Adrenal gland (tissue), 12 donors: ENCODE results near the gene ASPA. TPM values are rescaled to one million over a fixed set of nuclear protein-coding genes. Genes with fewer than 3 reads are reported as not detected.

Experiments
- DNase-seq, 7 donors: peaks; one replicate each; pipeline ENCODE4 v3.0.0-alpha.2; 2019 to 2020
- H3K27ac ChIP-seq, 5 donors: fragments of 200-600 bp; sonication (generic) in 4 of 5; 1 replicate in 3 of 5; 2 replicates in 2 of 5; pipeline versions ENCODE4 v1.5.1 to v1.8.0; 2016 to 2020; ENCODE audit warnings: mild to moderate bottlenecking in 1 of 5
- H3K27me3 ChIP-seq: fragments of 200-600 bp; 2 replicates; pipeline ENCODE4 v1.8.0; 2021
- H3K36me3 ChIP-seq, 2 donors: fragments of 200-600 bp; replicated peaks in 1 of 2; 1 replicate in 1 of 2; 2 replicates in 1 of 2; pipeline versions ENCODE4 v1.5.1 to v1.8.0; 2018 to 2022
- H3K4me1 ChIP-seq, 2 donors: fragments of 200-600 bp; replicated peaks in 1 of 2; 1 replicate in 1 of 2; 2 replicates in 1 of 2; pipeline versions ENCODE4 v1.5.1 to v1.8.0; 2018 to 2021
- H3K4me3 ChIP-seq, 4 donors: fragments of 200-600 bp; sonication (generic) in 3 of 4; one replicate each; pipeline ENCODE4 v1.5.1; 2016 to 2018
- H3K9me3 ChIP-seq, 3 donors: fragments of 200-600 bp; sonication (generic) in 1 of 3; replicated peaks in 1 of 3; 1 replicate in 2 of 3; 2 replicates in 1 of 3; pipeline versions ENCODE4 v1.5.1 to v1.8.0; 2016 to 2021
- CTCF ChIP-seq, 6 experiments: fragments of 450-650 bp in 4 of 6; fragments of 200-600 bp in 2 of 6; sonication (generic) in 1 of 6; IDR thresholded peaks; 1 replicate in 5 of 6; 2 replicates in 1 of 6; pipeline versions ENCODE4 v1.5.1 to v1.8.0; 2016 to 2021; ENCODE audit warnings: antibody characterized with exemption in 6 of 6, mild to moderate bottlenecking in 2 of 6, moderate library complexity in 1 of 6
- POLR2A ChIP-seq, 2 donors: fragments of 450-650 bp; IDR thresholded peaks; one replicate each; pipeline ENCODE4 v1.6.1; 2017; ENCODE audit warnings: antibody characterized with exemption in 2 of 2, mild to moderate bottlenecking in 2 of 2, moderate library complexity in 1 of 2
- WGBS, 4 donors: extraction: QIAGEN DNeasy Blood & Tissue Kit in 2 of 4; methylation state at CpG; one replicate each; pipeline versions ENCODE4 v1.1.5 to v1.1.7; 2013 to 2017; 5-methylcytosine and 5-hydroxymethylcytosine counted together
- intact Hi-C, 2 donors: fragments of 100-400 bp; cut with DNase I; formaldehyde crosslinking; loops; one replicate each; pipeline versions ENCODE4 v1.14.1 to v1.15.0; 2022 to 2023
- polyA plus RNA-seq, 3 donors: library from polyadenylated mRNA; stranded (reverse); fragments of 200-250 nt in 2 of 3; fragments of 350-450 nt in 1 of 3; fragmentation: Illumina TruSeq in 1 of 3; extraction: RNeasy Lipid Tissue Mini Kit (QIAGEN cat#74804) in 1 of 3; gene quantifications; one replicate each; pipeline ENCODE4 v1.2.3, GENCODE V29; 2013 to 2014
- total RNA-seq, 9 donors: library from RNA; depleted of rRNA in 4 of 9; stranded (reverse); fragments of >200 nt in 4 of 9; fragments of 120-200 nt in 1 of 9; fragmentation: NEBNext Ultra II Directional in 1 of 9; extraction: Animal tissue kit (Norgen Biotek cat#: 25700) in 1 of 9; gene quantifications; one replicate each; pipeline versions ENCODE4 v1.1.0 to v1.2.4, GENCODE V29; 2013 to 2023
- donor health status: healthy with polysubstance abuse.
- donor health status: Bipolar disorder and iron deficiency.
- donor health status: DM: yes; HTN: yes; CAD: no.
- donor health status: DM: no; HTN: no; CAD: no.
- donor health status: DM: no; HTN: no; CAD: no.
- donor health status: DM: yes; HTN: yes; CAD: no.

ASPA gene
- total and polyA plus RNA-seq, 12 donors = 1.3 to 10.1 (median 3.2) TPM

- no peak for TF ChIP-seq CTCF (IDR thresholded peaks at IDR 0.05)
- TF ChIP-seq POLR2A (IDR thresholded peaks at IDR 0.05) = no peak
- WGBS, 4 donors = 64 to 86% (median 69%) methylated on average over 1 of the region's 1 CpG
- H3K4me3 ChIP-seq = no peak overlapping the region
- no peaks in the 10 kb centered on the region for H3K9me3 ChIP-seq
- no peaks in the 10 kb centered on the region for H3K27me3 ChIP-seq
- H3K4me1 ChIP-seq = no peaks in the 10 kb centered on the region
- DNase-seq = no peak
- H3K36me3 ChIP-seq = no peaks in the 10 kb centered on the region
- intact Hi-C loops = no loop called here
- no peak overlapping the region for H3K27ac ChIP-seq
These were observed 31.3 kb downstream of the ASPA start for GRCh38 chr17:3507071-3507470.

- no peak for DNase-seq
- TF ChIP-seq CTCF (IDR thresholded peaks at IDR 0.05) (no peak), POLR2A (IDR thresholded peaks at IDR 0.05) (no peak)
- no peaks in the 10 kb centered on the region for H3K4me1 ChIP-seq
- H3K36me3 ChIP-seq = no peaks in the 10 kb centered on the region
- H3K4me3 ChIP-seq = no peak overlapping the region
- 64 to 75% (median 69%) methylated on average over 3 of the region's 3 CpGs for WGBS, 4 donors
- H3K27me3 ChIP-seq = no peaks in the 10 kb centered on the region
- intact Hi-C loops = no loop called here
- H3K27ac ChIP-seq = no peak overlapping the region
- H3K9me3 ChIP-seq = no peaks in the 10 kb centered on the region
These were observed 32.1 kb downstream of the ASPA start for GRCh38 chr17:3507869-3508268.

- H3K27ac ChIP-seq = no peak overlapping the region
- 65 to 75% (median 66%) methylated on average over 6 to 7 of the region's 7 CpGs for WGBS, 4 donors
- no peaks in the 10 kb centered on the region for H3K27me3 ChIP-seq
- TF ChIP-seq CTCF (IDR thresholded peaks at IDR 0.05) (no peak), POLR2A (IDR thresholded peaks at IDR 0.05) (no peak)
- intact Hi-C loops = no loop called here
- H3K36me3 ChIP-seq = no peaks in the 10 kb centered on the region
- H3K4me3 ChIP-seq = no peak overlapping the region
- H3K9me3 ChIP-seq = no peaks in the 10 kb centered on the region
- DNase-seq = no peak
- H3K4me1 ChIP-seq = no peaks in the 10 kb centered on the region
These were observed 34.3 kb downstream of the ASPA start for GRCh38 chr17:3510090-3510489.

- no peaks in the 10 kb centered on the region for H3K4me1 ChIP-seq
- H3K4me3 ChIP-seq = no peak overlapping the region
- no peak for DNase-seq
- H3K27me3 ChIP-seq = no peaks in the 10 kb centered on the region
- intact Hi-C loops = no loop called here
- 68 to 77% (median 72%) methylated on average over 7 to 8 of the region's 8 CpGs for WGBS, 4 donors
- H3K9me3 ChIP-seq = no peaks in the 10 kb centered on the region
- TF ChIP-seq POLR2A (IDR thresholded peaks at IDR 0.05) (no peak), CTCF (IDR thresholded peaks at IDR 0.05) (no peak)
- H3K27ac ChIP-seq = peak overlapping the region in 3 of 5 donors; percentile 19 to 80 (median 65)
- H3K36me3 ChIP-seq = no peaks in the 10 kb centered on the region
These were observed 36.2 kb downstream of the ASPA start for GRCh38 chr17:3511852-3512504.
